Measurements from ENCODE around the gene TESPA1. TPM values are rescaled to one million over a fixed set of nuclear protein-coding genes. Genes with fewer than 3 reads are reported as not detected.
A peak's percentile ranks its signal among the peaks of the same experiment; 100 is the strongest.

The TESPA1 gene
- total RNA-seq, 4 donors from 2014 or later: 1.1 to 4.6 (median 2.6) TPM

GRCh38 chr12:55019784-55020183 lies 35.2 kb upstream of the TESPA1 start, which contains the start of gene NEUROD4:
Gene NEUROD4, plus strand, starts transcription at chr12:55019974. Its CDS starts 6,466 bp downstream, at chr12:55026440.
- Histone ChIP-seq H3K27ac (replicated peaks in 1 of 4) (no peak within 1 kb of the TSS), H3K4me3 (no peak within 1 kb of the TSS), H3K36me3 (no peaks in the 10 kb centered on the region), H3K27me3 (peaks cover 0 to 36% (median 2%) of the 10 kb centered on the region in 4 donors), H3K4me1 (peaks cover 0 to 9% (median 3%) of the 10 kb centered on the region in 4 donors), H3K9me3 (no peaks in the 10 kb centered on the region)
- intact Hi-C loops (cut with DNase I): no loop called here
- TF ChIP-seq POLR2AphosphoS5 (IDR thresholded peaks at IDR 0.05): no peak
- TF ChIP-seq EP300 (IDR thresholded peaks at IDR 0.05): no peak
- no peak for TF ChIP-seq POLR2A (IDR thresholded peaks at IDR 0.05; ENCODE audit: low read depth)
- TF ChIP-seq CTCF (IDR thresholded peaks at IDR 0.05): no peak
- WGBS: 2% methylated on average over 13 of the region's 13 CpGs
- no peak for DNase-seq (ENCODE audit: extremely low spot score)

DNA sequence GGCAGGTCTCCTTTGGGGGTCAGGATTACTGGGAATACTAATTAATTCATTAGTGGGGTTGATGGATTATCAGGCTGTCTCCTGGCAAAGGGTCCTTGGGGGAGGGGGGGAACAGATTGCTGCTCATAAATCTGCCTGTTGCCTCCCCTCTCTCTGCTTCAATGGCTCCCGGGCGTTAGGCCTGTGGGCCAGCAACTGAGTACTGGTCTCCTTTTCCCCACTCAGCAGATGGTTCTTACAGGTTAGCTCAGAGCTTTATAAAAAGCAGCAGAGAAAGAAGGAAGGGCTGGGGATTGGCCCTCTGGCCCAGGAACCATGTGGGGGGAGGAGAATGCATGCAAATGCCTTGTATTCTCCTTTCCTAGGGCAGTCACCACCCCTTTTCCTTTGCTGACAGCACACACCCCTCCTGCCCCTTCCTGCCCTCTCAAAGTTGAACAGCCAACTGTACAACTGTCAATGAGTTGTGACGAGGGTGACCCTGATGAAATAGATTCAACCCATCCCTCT lies 32.9 kb upstream of the TESPA1 start:
- no peak for DNase-seq (ENCODE audit: extremely low spot score)
- Histone ChIP-seq H3K36me3 (no peaks in the 10 kb centered on the region), H3K27me3 (peaks cover 0 to 45% (median 2%) of the 10 kb centered on the region in 4 donors), H3K9me3 (peaks cover 0 to 9% (median 0%) of the 10 kb centered on the region in 4 donors), H3K4me3 (no peak overlapping the region), H3K4me1 (peaks cover 0 to 9% (median 3%) of the 10 kb centered on the region in 4 donors), H3K27ac (replicated peaks in 1 of 4) (no peak overlapping the region)
- TF ChIP-seq POLR2AphosphoS5 (IDR thresholded peaks at IDR 0.05) (no peak), POLR2A (IDR thresholded peaks at IDR 0.05; ENCODE audit: low read depth) (no peak), EP300 (IDR thresholded peaks at IDR 0.05) (no peak), CTCF (IDR thresholded peaks at IDR 0.05) (no peak)
- intact Hi-C loops (cut with DNase I): no loop called here
- 17% methylated on average over 3 of the region's 3 CpGs for WGBS

- TF ChIP-seq POLR2A (IDR thresholded peaks at IDR 0.05; ENCODE audit: low read depth) (no peak), CTCF (IDR thresholded peaks at IDR 0.05) (no peak)
- no peak for DNase-seq (ENCODE audit: extremely low spot score)
- intact Hi-C loops (cut with DNase I): no loop called here
- H3K9me3 ChIP-seq: peaks cover 0 to 9% (median 0%) of the 10 kb centered on the region in 4 donors
- peaks cover 0 to 34% (median 0%) of the 10 kb centered on the region in 4 donors for H3K27me3 ChIP-seq
- WGBS: 33% methylated on average over 5 of the region's 6 CpGs
- no peaks in the 10 kb centered on the region for H3K36me3 ChIP-seq
- H3K4me1 ChIP-seq: no peaks in the 10 kb centered on the region
- H3K4me3 ChIP-seq: no peak overlapping the region
- no peak overlapping the region for H3K27ac ChIP-seq (replicated peaks in 1 of 4)
These were observed 24.5 kb upstream of the TESPA1 start for GRCh38 chr12:55008944-55009585.

GRCh38 chr12:55002355-55002754 lies 17.8 kb upstream of the TESPA1 start:
- intact Hi-C loops (cut with DNase I): no loop called here
- no peak overlapping the region for H3K27ac ChIP-seq (replicated peaks in 1 of 4)
- no peaks in the 10 kb centered on the region for H3K4me1 ChIP-seq
- peaks cover 0 to 26% (median 0%) of the 10 kb centered on the region in 4 donors for H3K27me3 ChIP-seq
- H3K4me3 ChIP-seq: no peak overlapping the region
- peak; percentile 1 for DNase-seq (ENCODE audit: extremely low spot score)
- H3K9me3 ChIP-seq: no peaks in the 10 kb centered on the region
- 35% methylated on average over 2 of the region's 2 CpGs for WGBS
- no peaks in the 10 kb centered on the region for H3K36me3 ChIP-seq
- no peak for TF ChIP-seq POLR2AphosphoS5 (IDR thresholded peaks at IDR 0.05)

DNA sequence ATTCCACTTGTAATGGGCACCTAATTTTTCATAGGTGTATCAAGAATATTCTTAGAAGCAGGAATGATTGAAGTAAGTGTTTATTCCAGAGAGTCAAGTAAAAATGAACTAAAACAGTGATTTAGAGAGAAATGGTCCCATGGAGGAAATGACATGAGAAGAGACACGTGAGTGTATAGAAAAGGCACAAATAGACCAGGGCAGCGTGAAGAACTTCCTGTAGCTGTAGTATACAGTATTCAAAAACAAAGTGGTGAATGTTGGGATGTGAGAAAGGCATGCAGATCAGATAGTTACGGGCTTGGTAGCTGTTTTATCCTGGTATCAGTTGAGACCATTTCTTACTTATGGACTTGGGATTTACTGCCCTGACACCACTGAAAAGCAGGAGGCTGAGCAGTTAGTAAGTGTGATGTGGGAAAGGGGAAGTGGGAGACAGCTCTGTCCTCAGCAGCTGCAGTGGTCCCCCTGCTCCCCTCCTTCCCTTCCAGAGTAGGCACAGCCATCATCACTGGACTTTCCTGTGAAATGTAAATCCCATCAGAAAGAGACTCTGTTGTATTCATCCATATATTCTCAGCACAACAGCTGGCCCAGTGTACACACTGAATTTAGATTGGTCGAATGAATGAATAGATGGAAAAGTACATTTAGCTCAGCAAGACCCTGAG lies 16.8 kb upstream of the TESPA1 start:
- TF ChIP-seq CTCF (IDR thresholded peaks at IDR 0.05) (no peak), EP300 (IDR thresholded peaks at IDR 0.05) (no peak), POLR2A (IDR thresholded peaks at IDR 0.05; ENCODE audit: low read depth) (no peak), POLR2AphosphoS5 (IDR thresholded peaks at IDR 0.05) (no peak)
- peak; percentile 75 for DNase-seq (ENCODE audit: extremely low spot score)
- Histone ChIP-seq H3K4me3 (no peak overlapping the region), H3K36me3 (no peaks in the 10 kb centered on the region), H3K27me3 (peaks cover 0 to 18% (median 0%) of the 10 kb centered on the region in 4 donors), H3K4me1 (no peaks in the 10 kb centered on the region), H3K9me3 (no peaks in the 10 kb centered on the region), H3K27ac (replicated peaks in 1 of 4) (no peak overlapping the region)
- 67% methylated on average over 4 of the region's 4 CpGs for WGBS
- intact Hi-C loops (cut with DNase I): no loop called here

Measured in esophagus muscularis mucosa (tissue), 4 donors.